NCI-H774 (cell line): ENCODE data around the gene IGF2BP3.
A peak's percentile ranks its signal among the peaks of the same experiment; 100 is the strongest.

Source experiments
- DNase-seq: peaks from one replicate; lab custom pipeline; 2025; lab: John Stamatoyannopoulos, UW

IGF2BP3 gene

DNA sequence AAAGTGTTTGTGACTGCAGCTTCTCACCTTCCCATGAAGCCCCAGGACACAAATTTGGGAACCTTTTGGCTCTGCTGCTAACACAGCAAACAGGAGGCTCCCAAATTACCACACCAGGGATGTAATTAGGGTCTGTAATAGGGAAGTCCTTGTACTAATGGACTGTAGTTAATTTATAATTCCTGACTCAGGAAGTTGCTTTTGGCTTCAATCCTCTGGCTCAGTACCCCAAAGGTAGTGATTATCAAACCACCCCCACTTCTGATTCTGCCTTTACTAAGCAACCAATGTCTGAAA, 174.9 kb downstream of the IGF2BP3 start:
- no peak for DNase-seq

DNA sequence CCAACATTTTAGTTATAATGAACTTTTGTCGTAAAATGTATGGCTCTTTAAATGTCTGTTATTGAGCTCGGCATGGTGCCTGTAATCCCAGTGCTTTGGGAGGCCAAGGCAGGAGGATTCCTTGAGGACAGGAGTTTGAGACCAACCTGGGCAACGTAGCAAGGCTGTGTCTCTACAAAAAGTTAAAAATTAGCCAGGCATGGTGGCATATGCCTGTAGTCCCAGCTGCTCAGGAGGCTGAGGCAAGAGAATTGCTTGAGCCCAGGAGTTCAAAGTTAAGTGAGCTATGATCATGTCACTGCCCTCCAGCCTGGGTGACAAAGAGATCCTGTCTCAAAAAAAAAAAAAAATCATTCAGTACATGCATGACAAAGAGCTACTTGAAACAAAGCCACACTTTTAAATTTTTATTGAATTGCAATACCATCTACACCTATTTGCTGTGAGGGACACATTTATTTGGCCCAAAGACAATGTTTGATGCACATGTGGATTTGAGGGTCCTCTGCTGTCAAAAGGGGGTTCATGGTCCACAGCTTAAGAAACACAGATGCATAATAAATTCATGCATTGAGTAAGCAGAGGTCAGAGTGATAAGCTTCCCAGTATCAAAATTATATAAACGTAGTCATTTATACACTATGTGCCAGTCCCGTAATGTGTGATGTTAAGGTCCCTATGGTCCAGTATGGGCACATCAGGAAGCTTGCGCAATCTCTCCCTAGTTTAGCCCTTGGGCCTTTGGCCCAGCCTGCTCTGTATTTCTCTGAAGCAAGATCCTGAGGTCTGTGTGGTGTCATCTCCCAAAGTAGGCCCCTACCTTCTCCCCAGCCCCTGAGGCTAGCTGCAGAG, 175.5 kb downstream of the IGF2BP3 start:
- no peak for DNase-seq

DNA sequence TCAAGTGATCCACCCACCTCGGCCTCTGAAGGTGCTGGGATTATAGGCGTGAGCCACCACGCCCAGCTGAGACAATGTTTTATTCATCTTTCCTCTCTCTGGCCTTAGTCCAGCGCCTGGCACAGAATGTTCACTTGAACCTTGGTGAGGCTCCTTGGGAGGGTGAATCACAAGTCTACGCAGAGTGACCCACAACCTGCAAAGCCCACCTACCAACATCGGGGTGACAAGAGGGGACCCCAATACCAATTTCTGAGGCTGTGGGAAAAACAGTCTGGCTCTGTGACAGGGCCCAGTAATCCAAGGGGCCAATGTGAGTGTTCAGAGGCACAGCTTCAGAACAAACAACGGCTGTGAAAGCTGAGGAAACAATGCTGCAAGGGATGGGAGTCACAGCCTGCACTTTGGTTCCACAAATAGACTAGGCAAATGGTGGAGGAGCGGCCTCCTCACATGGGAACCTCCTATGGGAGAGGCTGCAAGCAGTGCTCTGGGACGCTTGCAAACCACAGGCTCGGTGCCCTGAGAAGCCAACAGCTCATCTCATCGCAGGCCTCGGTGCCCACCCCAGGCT, 176.7 kb downstream of the IGF2BP3 start:
- DNase-seq = no peak

DNA sequence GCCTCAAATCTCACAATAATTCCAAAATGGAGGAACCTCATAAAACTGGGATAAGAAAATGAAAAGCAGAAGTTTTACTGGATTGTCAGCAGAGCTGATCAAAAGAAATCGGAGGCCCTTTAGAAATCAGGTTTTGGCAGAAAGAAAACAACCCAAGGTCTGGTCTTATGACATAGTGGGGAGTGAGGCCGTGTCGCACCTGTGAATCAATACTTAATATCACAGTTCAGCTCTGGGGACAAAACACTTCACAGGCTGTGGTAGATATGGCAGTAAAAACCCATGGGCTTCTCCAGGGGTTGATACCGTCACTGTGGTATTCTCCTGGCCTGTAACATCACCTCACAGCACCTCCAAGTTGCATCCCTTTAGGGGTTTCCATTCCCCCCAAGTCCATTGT, 177.7 kb downstream of the IGF2BP3 start:
- no peak for DNase-seq

DNA sequence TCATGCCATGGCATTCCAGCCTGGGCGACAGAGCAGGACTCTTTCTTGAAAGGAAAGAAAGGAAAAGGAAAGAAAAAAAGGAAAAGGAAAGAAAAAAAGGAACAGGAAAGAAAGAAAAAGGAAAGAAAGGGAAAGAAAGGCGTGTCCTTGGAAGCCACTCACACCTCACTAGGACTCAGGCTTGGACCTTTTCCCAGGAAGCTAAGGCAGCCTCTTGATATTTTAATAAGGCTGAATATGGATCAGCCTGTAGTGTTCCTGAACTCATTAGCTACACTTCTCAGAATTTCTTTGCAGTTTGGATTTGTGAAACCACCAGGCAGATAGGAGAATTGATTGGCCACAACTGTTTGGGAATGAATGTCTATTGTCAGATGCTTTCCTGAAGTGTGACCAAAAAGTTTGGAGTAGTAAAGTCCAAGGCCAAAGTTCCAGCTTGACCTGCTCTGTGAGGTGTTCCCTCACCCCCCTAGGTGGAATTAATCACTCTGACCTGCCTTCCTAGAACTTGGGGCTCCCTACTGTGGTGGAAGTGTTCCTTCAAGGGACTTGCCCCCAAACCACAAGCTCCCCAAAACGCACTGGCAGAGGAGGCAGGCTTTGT, 178.2 kb downstream of the IGF2BP3 start:
- DNase-seq = no peak

DNA sequence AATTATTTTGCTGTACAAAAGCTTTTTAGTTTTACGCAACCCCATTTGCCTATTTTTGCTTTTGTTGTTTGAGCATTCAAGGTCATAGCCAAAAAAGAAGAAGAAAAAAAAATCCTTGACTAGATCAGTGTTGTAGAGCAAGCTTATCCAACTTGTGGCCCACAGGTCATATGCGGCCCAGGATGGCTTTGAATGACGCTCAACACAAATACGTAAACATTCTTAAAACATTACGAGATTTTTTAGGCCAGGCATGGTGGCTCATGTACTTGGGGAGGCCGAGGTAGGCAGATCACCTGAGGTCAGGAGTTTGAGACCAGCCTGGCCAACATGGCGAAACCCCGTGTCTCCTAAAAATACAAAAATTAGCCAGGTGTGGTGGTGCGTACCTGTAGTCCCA, 179.3 kb downstream of the IGF2BP3 start:
- DNase-seq = no peak

DNA sequence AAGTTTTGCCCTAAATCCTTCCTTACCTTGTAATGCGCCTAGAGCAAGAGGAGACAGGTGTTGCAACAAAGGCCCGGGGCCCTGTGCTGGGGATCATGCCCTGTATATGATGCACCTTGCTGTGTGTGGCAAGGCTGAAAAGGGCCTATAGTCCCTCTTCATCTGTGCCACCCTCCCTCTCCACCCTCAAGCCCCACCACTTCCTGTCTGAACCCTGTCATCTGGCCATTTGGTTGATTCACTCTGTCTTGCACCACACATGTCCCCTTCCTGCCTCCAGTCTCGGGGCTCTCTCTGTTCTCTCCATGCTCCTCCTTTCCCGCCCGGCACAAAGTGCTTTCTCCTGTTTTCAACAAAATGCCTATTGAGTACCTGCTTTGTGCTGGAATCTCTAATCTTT, 182.7 kb downstream of the IGF2BP3 start:
- no peak for DNase-seq

DNA sequence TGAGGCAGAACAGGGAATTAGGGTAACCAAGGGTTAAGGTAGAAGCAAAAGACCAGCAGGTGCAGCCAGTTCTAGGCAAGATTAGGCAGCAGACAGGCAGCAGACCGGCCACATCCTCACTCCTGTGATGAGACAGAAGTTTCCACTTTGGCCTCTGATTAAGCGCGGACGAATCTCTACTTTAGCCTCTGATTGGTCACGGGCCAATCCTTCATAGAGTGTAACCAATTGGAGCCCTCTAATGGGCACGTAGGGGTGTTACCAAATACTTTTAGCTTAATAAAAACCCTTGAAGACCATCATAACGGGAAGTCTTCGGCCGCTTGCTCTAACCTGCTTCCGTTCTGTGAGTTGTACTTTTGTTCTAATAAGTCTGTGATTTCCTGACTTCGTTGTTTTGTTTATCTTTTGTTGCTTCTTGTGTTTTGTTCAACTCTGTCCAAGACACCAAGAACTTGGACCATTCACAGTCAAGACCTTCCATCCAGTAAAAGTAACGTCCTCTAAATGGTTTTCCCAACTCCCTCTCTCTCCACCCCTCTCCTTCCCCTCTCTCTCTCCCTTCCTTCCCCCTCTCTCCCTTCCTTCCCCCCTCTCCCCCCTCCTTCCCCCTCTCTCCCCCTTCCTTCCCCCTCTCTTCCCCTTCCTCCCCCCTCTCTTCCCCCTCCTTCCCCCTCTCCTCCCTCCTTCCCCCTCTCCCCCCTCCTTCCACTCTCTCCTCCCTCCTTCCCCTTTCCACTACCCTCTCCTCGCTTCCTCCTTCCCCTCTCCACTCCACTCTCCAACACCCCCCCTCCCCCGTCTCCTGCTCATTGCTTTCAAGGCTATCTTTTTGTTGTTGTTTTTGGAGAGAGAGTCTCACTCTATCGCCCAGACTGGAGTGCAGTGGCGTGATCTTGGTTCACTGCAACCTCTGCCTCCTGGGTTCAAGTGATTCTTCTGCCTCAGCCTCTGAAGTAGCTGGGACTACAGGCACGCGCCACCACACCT, 184.3 kb downstream of the IGF2BP3 start:
- no peak for DNase-seq

DNA sequence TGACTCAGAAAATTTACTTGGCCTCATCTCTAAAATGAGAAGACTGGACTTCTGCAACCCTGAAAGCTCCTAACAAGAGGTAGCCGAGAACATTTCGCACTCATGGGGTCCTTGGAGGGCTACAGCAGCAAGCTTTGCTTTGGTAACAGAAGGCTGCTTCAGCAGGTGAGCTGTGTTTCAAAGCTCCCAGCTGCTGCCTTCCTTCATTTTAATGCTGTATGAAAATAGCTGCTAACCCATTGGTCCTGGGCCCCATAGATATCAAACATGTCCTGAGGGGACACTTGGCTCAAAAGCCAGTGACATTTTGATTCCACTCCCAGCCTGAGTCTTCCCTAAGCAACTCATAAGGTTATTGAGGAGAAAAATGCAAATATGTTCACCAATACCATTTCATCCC, 185.4 kb downstream of the IGF2BP3 start:
- no peak for DNase-seq

DNA sequence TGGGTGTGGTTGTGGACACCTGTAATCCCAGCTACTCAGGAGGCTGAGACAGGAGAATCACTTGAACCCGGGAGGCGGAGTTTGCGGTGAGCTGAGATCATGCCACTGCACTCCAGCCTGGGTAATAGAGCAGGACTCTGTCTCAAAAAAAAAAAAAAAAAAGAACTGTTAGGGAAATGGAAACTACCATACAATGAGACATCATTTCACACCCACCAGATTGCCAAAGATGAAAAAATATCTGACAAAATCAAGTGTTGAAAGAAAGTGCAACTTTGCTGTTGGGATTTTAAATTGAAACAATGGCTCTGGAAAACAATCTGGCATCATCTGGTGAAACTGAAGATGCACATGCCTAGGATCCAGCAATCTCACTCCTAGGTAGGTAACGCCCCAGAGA, 187.2 kb downstream of the IGF2BP3 start:
- DNase-seq = no peak

DNA sequence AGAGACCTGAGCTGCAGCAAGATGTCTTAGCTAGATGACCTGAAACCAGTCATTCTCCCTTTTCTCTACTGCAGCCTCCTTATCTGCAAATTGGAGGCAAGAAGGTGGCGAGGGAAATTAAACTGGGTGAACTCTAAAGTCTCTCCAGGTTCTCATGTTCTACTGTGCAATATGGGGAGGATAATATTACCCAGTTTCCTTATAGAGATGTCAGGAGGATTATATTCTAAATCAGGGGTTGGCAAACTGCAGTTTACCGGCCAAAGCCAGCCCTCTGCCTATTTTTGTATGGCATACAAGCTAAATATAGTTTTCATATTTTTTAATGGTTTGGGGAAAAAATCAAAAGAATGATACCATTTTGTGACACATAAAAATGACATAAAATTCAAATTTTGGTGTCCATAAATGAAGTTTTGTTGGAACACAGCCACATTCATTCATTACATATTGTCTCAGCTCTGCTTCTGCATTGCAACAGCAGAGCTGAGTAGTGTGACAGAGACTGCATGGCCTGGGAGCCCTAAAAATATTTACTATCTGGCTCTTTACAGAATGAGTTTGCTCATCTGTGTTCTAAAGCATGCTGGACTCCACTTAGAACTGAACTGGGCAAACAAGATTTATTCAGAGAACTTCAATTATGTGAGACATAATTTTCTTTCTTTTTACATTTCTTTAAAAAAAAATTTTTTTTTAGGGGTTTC, 190.3 kb downstream of the IGF2BP3 start:
- no peak for DNase-seq

DNA sequence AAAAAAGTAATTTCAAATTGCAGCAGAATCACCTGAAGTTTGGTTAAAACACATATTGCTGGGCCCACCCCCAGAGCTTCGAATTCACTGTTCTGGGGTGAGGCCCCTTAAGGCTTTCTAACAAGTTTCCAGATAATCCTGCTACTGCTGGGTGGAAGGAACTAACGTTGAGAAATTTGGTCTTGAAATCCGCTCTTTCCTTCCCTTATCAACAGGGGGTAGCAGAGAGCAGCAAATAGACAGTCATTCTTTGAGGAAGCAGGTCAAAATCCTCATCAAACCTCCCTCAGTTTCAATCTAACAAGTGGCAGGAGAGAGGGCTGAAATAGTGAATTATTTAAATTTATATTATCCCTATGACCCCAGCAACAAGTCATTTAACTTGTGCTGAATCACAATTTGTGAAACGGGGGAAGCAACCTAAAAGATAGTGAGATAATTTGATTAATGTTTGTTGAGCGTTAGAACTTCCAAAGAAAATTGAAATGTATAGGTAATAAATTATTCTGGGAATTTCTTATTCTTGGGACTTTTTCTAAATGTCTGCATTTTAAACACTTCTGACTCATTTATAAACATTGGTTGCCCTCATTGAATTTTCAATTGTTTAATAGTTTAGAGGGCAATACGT, 192.8 kb downstream of the IGF2BP3 start:
- DNase-seq = peak; percentile 45

DNA sequence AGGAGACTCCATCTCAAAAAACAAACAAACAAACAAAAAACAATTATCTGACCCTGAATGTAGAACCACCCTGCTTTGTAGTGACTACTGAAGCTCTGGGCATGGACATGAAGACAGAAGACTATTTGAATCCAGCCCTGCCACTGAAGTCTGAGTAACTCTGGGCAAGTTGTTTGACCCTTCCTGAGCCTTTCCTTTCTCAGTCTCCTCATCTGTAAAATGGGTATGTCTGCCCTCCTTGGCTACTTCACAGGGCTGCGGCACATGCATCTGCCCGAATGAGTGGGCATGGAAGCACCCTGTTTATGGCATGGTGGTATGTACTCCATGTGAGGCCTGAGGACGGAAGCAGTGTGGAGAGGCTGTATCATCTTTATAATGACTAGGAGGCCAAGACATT, 193.3 kb downstream of the IGF2BP3 start:
- no peak for DNase-seq

DNA sequence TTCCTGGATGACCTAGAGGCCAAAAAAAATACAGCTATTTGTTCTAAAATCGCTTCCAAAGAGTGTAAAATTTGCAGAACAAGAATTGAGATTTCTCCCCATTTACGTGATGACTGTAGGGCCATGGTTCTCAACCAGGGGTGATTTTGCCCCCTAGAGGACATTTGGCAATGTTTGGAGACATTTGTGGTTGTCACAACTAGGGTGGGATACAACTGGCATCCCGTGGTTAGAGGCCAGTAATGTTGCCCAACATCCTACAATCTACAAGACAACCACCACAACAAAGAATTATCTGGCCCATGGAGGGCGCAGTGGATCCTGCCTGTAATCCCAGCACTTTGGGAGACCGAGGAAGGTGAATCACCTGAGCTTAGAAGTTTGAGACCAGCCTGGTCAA, 193.9 kb downstream of the IGF2BP3 start:
- no peak for DNase-seq

DNA sequence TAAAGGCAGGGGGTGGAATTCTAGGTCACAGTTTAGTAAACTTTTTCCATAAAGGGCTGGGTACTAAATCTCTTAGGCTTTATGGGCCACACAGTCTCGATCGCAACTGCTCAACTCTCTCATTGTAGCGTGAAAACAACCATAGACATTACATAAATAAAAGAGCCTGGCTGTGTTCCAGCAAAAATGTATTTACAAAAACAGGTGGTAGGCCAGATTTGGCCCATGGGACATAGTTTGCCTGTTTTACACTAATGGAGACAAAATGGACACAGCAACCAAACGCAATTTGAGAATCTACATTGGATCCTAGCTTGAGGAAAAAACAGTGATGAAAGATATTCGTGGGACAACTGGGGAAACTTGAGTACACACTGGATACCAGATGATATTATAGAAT, 194.4 kb downstream of the IGF2BP3 start:
- no peak for DNase-seq

DNA sequence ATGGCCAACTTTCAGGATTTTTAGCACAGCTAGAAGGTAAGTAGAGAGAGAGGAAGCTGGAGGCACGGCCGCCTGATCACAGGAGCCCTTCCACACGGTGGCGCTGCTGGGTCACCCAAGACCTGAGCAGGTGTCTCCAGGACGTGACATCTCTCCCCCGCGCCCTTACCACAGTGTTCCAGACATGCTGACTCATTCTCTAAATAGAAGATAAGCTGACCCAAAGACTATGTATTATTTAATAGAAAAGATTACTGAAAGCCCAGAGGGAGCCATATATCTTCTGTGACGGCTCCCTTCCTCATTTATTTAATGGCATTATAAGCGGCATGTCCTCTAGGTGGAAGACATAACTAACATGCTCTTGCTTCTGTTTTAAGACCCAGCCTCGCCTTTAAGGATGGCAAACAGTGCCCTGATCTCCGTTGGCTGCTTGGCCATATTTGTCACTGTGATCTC, 197.1 kb downstream of the IGF2BP3 start:
- peak; percentile 93 for DNase-seq

DNA sequence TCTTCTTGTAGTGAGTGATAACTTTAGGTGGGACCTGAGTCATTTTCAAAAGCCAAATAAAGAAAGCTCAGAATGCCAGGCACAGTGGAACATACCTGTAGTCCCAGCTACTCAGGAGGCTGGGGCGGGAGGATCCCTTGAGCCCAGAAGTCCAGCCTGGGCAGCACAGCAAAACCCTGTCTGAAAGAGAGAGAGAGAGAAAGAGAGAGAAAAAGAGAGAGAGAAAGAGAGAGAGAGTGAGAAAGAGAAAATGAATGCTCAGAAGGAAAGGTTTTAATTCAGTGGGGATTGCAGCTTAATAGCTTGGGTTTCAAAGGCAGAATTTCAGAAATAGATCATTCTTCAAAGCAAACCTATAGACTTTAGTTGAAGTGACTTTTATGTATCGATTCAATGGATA, 198.0 kb downstream of the IGF2BP3 start:
- no peak for DNase-seq

DNA sequence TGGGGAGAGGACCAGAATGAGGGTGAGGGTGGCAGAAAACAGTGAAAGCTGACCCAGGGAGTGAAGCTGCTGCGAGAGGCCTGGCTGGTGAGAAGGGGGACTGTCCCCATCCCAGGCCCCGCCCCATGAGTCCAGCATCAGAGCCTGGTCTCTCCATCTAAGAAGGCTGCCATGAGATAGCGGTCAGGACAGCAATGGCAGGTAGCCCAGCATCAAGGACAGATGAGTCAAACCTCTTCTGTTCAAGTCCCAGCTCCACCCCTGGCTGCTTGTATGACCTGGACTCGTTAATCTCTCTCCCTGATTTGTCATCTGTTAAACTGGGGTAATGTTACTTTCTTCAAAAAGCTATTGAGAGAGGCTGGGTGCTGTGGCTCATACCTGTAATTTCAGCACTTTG, 201.5 kb downstream of the IGF2BP3 start:
- no peak for DNase-seq

DNA sequence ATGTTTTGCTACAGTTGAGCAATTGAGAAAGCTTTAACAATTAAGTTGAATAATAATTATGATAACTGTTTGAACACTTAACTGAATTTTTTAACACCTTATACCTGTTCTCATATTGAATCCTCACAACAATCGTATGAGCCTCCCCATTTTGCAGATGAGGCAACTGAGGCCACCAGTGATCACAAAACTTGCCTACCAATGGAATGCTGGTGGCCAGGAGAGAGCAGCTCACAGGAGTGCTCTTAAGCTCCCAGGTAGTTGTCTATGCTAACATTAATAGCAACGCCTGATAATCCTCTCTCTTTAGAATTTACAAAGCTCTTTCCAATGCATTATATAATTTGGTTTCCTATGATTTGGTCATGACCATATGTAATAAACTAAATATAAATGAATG, 202.1 kb downstream of the IGF2BP3 start:
- DNase-seq = no peak

DNA sequence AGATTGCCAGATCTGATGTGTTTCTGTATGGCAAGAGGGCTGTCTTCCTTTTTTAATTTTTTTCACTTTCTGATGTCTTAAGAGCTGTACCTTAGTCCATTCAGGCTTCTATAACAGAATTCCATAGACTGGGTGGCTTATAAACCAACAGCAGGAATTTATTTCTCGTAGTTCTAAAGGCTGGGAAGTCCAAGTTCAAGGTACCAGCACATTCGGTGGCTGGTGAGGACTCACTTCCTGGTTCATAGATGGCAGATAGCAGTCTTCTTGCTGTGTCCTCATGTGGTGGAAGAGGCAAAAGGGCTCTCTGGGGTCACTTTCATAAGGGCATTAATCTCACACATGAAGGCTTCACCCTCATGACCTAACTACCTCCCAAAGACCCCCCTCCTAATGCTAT, 202.9 kb downstream of the IGF2BP3 start:
- no peak for DNase-seq

DNA sequence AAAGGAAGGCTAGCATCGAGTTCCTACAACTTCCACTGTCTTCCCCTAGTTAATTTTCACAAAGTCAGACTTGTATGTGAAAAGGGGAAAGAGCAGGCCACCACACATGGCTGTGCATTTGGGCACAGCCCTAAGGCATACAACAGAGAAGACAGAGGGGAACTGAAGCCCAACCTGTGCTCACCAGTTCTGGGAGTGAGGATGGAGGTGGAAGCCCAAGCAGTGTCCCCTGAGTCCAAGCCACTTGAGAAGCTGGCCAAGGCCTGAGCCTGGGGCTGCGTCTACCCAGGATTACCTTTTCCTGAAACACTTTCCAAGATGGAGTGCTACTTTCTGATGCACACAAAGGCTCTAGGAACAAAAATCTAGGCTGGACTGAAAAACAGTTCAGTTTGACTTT, 203.4 kb downstream of the IGF2BP3 start:
- DNase-seq = no peak
